DOHH2 (cell line): ENCODE results near the gene SLC9C2.
"Not testable (repeated sequence)": the region's sequence is repeated elsewhere in the genome, so short reads cannot be mapped to it uniquely, and the experiment has no call there.

Source experiments
- H3F3A ChIP-seq: fragments of 200-600 bp; sonication (generic), shearing (Covaris generic); 2 replicates; pipeline ENCODE4 v1.6.0; 2016; ENCODE audit warnings: antibody characterized with exemption, mild to moderate bottlenecking; ENCODE audit not compliant: control insufficient read depth, insufficient read depth
- H3K27ac ChIP-seq: fragments of 200-600 bp; sonication (generic); 2 replicates; pipeline ENCODE4 v1.5.1; 2014; ENCODE audit warnings: low read depth, mild to moderate bottlenecking, low read length, moderate library complexity
- H3K27me3 ChIP-seq: fragments of 200-600 bp; sonication (generic); 2 replicates; pipeline ENCODE4 v1.6.1; 2014; ENCODE audit warnings: mild to moderate bottlenecking, low read length, mixed read lengths; ENCODE audit not compliant: control insufficient read depth
- H3K36me3 ChIP-seq: fragments of 200-600 bp; sonication (generic); 2 replicates; pipeline ENCODE4 v1.6.1; 2014; ENCODE audit warnings: mild to moderate bottlenecking, low read length, moderate library complexity, mixed read lengths; ENCODE audit not compliant: control insufficient read depth
- H3K4me1 ChIP-seq: fragments of 200-600 bp; sonication (generic); 2 replicates; pipeline ENCODE4 v1.6.1; 2014; ENCODE audit warnings: mild to moderate bottlenecking, low read length, mixed read lengths; ENCODE audit not compliant: control insufficient read depth
- H3K4me2 ChIP-seq: fragments of 200-600 bp; sonication (generic); 2 replicates; pipeline ENCODE4 v1.6.0; 2014; ENCODE audit warnings: mild to moderate bottlenecking, low read length, moderate library complexity
- H3K4me3 ChIP-seq: fragments of 200-600 bp; sonication (generic); 2 replicates; pipeline ENCODE4 v1.5.1; 2014; ENCODE audit warnings: mild to moderate bottlenecking, low read length, mixed read lengths
- H3K79me2 ChIP-seq: fragments of 200-600 bp; sonication (generic); 2 replicates; pipeline ENCODE4 v1.6.1; 2014; ENCODE audit warnings: mild to moderate bottlenecking, low read length, mixed read lengths; ENCODE audit not compliant: control insufficient read depth
- H3K9me2 ChIP-seq: fragments of 200-600 bp; sonication (generic); replicated peaks from 2 replicates; pipeline ENCODE4 v1.6.1; 2014; ENCODE audit warnings: mild to moderate bottlenecking, low read length, mixed read lengths; ENCODE audit not compliant: control insufficient read depth
- H3K9me3 ChIP-seq: fragments of 200-600 bp; sonication (generic); 2 replicates; pipeline ENCODE4 v1.6.1; 2014; ENCODE audit warnings: antibody characterized with exemption, low read length, mixed read lengths; ENCODE audit not compliant: control insufficient read depth, insufficient read depth
- H4K20me1 ChIP-seq: fragments of 200-600 bp; sonication (generic); 2 replicates; pipeline ENCODE4 v1.6.0; 2014; ENCODE audit warnings: low read depth, mild to moderate bottlenecking, antibody characterized with exemption, low read length, moderate library complexity; ENCODE audit not compliant: control insufficient read depth, insufficient read depth
- CTCF ChIP-seq: fragments of 200-600 bp; sonication (generic); IDR thresholded peaks from one replicate; pipeline ENCODE4 v1.5.1; 2014; ENCODE audit warnings: antibody characterized with exemption, mild to moderate bottlenecking, low read depth, low read length; ENCODE audit not compliant: poor library complexity, severe bottlenecking
- EZH2phosphoT487 ChIP-seq: fragments of 200-600 bp; sonication (generic); IDR thresholded peaks from 2 replicates; pipeline ENCODE4 v1.6.1; 2017; ENCODE audit warnings: borderline replicate concordance, mild to moderate bottlenecking, antibody characterized with exemption, low read length, moderate library complexity, mixed read lengths

The SLC9C2 gene

GRCh38 chr1:173639102-173639501, 36.2 kb upstream of the SLC9C2 start:
- no peak overlapping the region for H3K4me2 ChIP-seq
- H3K9me3 ChIP-seq: no peaks in the 10 kb centered on the region
- no peaks in the 10 kb centered on the region for H3K4me1 ChIP-seq
- no peak overlapping the region for H3K4me3 ChIP-seq
- H3F3A ChIP-seq: no peaks in the 10 kb centered on the region
- H3K36me3 ChIP-seq: no peaks in the 10 kb centered on the region
- no peaks in the 10 kb centered on the region for H3K9me2 ChIP-seq
- TF ChIP-seq CTCF: no peak
- TF ChIP-seq EZH2phosphoT487: no peak
- H3K27me3 ChIP-seq: no peaks in the 10 kb centered on the region
- no peaks in the 10 kb centered on the region for H4K20me1 ChIP-seq
- no peaks in the 10 kb centered on the region for H3K79me2 ChIP-seq
- H3K27ac ChIP-seq: no peak overlapping the region

DNA sequence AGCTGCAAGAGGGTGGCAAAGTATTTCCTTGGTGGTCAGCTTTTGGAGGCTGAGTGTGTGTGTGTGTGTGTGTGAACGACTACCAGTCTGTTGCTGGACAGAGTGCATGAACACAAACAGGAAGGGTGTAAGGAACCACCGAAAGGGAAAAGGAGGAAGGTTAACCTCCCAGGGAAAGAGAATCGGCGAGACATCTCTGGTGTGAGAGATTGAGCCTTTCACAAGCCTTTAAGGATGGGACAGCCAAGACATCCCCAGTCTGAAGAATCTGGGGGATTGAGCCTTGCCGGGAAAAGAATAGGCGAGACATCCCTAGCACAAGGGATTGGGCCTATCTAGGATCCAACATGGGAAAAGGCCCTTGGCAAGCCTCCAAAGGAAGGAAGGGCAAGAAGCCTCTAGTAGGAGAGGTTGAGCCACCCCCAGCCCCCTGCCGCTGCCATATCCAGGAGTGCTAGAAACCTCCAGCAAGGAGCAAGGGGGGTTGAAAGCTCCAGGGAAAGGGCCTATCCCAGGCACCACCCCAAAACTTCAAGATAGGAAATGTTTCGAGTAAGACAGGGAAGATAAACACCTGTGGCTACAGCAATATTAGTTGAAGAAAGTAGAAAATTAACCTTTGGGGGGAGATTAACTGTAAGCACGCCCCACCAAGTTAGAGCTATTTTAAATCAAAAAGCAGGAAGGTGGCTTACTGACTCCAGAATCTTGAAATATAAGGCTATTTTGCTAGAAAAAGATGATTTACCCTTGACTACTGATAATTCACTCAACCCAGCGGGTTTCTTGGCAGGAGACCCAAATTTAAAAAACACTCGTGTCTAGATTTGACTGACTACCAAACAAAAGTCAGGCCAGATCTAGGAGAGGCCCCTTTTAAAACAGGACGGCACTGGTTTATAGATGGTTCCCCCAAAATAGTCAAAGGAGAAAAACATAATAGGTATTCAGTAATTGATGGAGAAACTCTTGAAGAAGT, 35.5 kb upstream of the SLC9C2 start:
- Histone ChIP-seq H3K4me2 (no peak overlapping the region), H3K27ac (no peak overlapping the region), H3K4me1 (no peaks in the 10 kb centered on the region), H3K9me2 (no peaks in the 10 kb centered on the region), H3K36me3 (no peaks in the 10 kb centered on the region), H3K9me3 (no peaks in the 10 kb centered on the region), H4K20me1 (no peaks in the 10 kb centered on the region), H3K4me3 (no peak overlapping the region), H3K79me2 (no peaks in the 10 kb centered on the region), H3F3A (no peaks in the 10 kb centered on the region), H3K27me3 (no peaks in the 10 kb centered on the region)
- TF ChIP-seq CTCF (no peak), EZH2phosphoT487 (no peak)

- H3K27ac ChIP-seq, H3K9me3 ChIP-seq, H3K9me2 ChIP-seq, H3K79me2 ChIP-seq, H4K20me1 ChIP-seq, H3F3A ChIP-seq, H3K4me1 ChIP-seq, H3K27me3 ChIP-seq, H3K36me3 ChIP-seq, H3K4me3 ChIP-seq, H3K4me2 ChIP-seq: not testable (repeated sequence)
These were observed 34.6 kb upstream of the SLC9C2 start for GRCh38 chr1:173637236-173638042.

GRCh38 chr1:173635116-173635515, 32.2 kb upstream of the SLC9C2 start, which contains the start of gene TEX50:
Gene TEX50, plus strand, starts transcription at chr1:173635338. Its CDS starts 184 bp downstream, at chr1:173635522.
- no peaks in the 10 kb centered on the region for H3F3A ChIP-seq
- no peaks in the 10 kb centered on the region for H3K27me3 ChIP-seq
- no peak within 1 kb of the TSS for H3K27ac ChIP-seq
- no peak within 1 kb of the TSS for H3K4me3 ChIP-seq
- H3K79me2 ChIP-seq: no peaks in the 10 kb centered on the region
- H3K9me2 ChIP-seq: no peaks in the 10 kb centered on the region
- no peaks in the 10 kb centered on the region for H4K20me1 ChIP-seq
- H3K9me3 ChIP-seq: no peaks in the 10 kb centered on the region
- no peaks in the 10 kb centered on the region for H3K36me3 ChIP-seq
- no peak within 1 kb of the TSS for H3K4me2 ChIP-seq
- no peaks in the 10 kb centered on the region for H3K4me1 ChIP-seq
- TF ChIP-seq EZH2phosphoT487: no peak
- no peak for TF ChIP-seq CTCF
